Fibroblast of skin of abdomen (primary cell): Measurements from ENCODE around the gene TPPP.

ENCODE experiments used
- DNase-seq: peaks from one replicate; pipeline ENCODE4 v3.0.0-alpha.2; 2013

The TPPP gene

DNA sequence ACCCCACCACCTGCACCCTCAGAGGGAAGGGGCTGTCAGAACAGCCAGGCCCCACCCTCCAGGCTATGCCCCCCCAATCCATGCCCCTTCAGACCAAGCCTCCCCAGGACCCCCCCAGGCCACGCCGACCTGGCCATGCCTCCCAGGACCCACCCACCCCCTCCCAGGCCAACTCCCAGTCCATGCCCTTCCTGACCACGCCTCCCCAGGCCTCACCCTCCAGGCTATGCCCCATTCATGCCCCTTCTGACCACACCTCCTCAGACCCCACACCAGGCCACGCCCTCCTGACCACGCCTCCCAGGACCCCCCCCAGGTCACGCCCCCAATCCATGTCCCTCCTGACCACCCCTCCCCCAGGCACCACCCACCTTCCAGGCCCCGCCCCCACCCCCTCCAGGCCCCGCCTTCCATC, 27.6 kb downstream of the TPPP start:
- DNase-seq, result no peak

DNA sequence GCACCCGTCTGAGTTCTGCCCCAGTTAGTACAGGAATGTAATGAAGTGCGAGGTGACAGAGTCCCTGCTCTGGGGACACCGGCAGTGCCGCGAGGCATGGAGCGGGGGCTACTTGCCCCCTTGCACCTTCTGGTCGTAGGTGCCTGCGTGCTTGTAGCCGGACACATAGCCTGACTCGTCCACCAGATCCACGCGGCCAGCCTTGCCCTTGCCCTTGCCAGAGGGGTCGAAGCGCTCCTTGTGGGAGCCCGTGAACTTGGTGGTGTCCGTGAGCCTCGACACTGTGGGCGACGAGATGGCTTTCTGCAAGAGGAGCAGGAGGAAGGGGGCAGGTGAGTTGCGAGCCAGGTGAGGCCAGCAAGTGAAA, 28.2 kb downstream of the TPPP start:
- no peak for DNase-seq

- no peak for DNase-seq
These were observed 28.7 kb downstream of the TPPP start for GRCh38 chr5:664343-664993.

DNA sequence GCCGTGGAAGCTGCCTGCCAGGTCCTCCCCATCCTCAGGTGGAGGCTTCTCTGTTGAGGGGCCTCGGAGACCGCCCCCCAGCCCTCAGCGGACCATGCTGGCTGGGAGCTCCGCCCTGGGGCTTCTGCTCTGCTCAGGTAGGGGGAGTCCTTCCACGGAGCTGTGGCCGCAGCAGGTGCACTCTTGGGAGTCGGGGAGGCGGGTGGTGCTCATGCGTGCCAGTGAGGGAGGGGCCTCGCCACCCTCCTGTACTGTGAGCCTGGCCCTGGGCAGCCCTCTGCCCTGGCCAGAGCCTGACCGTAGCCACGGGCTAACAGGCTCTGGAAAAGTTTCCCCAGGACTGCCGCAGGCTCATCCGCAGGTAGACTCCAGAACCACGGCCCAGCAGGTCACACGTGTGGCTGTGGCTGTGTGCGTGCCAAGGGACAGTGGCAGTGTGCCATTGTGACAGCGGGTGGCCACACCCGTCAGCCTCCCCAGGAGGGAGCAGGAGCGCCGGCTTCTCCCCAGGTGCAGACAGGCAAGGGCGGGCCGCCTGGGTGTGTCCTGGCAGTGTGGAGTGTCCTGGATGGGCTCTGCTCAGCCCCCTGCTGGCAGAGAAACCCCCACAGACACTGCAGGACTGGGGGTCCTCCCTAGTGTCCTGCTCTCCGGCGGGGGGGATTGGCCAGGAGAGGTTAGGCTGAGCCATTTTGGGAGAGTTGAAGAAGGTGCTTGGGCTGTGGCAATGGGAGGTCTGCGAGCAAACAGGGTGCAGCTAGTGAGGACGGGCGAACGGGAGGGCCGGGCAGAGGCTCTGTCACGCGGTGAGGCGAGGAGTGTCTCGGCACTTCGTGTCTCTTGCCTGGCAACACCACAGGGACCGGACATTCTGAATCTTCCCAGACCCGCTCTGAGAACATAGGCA, 29.5 kb downstream of the TPPP start:
- no peak for DNase-seq

- no peak for DNase-seq
These were observed 30.3 kb downstream of the TPPP start for GRCh38 chr5:662751-663435.

DNA sequence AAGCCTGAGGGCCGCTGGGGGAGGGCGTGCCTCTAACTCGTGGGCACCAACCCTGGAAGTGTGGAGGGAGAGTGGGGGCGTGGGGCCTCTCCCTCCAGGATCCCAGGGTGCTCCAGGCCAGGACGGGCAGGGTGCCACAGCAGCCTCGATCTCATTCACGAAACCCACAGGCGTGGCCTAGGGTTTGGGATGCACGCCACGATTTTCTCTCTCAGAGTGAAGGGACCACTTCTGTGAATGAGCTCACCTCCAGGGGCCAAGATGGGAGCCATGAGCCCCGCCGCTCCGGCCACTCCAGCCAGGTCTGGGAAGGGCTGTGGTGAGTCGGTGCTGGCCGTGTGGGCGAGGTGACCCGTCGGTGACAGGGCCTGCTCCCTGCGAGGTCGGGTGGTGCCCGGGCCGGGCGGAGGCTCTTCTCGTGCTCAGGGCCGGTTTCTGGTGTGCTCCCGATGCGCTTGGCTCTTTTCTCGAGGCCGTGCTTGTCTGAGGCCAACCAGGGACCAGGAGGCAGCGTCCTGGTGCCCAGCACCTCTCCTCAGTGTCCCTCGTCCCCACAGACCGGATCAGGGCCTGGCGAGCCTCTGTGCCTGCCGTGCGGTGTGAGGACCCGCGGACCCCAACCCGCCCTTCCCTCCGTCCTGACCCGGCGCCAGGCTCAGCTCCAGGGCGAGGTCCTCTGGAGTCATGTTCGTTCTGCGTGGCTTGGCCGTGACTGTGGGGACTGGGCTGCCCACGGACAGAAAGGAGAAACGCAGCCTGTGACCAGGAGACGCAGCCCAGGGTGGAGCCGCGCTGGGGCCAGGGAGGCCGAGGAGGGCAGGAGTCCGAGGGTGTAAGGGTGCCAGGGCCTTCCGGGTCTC, 31.0 kb downstream of the TPPP start:
- DNase-seq, result no peak

GRCh38 chr5:660491-661030, 32.6 kb downstream of the TPPP start:
- no peak for DNase-seq

DNA sequence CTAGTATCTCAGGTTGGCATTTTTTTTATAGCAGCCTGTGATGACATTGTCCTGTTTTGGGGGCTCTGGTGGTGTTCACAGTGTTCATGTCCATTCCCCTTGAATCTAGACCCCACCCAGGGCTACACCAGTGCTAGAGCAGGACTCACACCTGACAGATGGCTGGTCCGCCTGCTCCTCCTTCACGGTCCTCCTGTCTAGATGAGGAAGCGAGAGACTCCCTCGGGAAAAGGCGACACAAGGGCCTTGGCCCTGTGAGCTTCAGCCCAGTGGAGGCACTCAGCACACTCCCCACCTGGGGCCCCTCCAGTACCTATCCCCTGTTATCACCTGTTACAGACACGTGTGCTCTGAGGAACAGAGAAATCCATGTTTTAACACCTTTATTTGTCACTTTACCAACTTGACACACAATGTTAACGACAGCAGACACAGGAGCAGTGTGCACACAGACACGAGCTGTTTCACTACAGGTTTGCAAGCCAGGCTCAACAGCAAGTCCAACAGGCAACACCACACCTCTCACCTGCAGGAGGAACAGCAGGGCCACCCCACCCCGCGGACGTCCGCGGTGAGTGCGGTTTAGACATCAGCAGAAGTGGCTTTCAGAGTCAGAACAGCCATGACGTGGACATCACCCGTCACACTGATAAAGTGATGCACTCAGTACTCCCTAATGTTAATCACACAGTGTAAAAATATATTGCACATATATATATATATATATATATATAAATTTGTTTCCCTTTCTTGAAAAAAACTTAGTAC, 33.5 kb downstream of the TPPP start:
- no peak for DNase-seq

GRCh38 chr5:658103-658502, 35.0 kb downstream of the TPPP start:
- DNase-seq, result no peak

DNA sequence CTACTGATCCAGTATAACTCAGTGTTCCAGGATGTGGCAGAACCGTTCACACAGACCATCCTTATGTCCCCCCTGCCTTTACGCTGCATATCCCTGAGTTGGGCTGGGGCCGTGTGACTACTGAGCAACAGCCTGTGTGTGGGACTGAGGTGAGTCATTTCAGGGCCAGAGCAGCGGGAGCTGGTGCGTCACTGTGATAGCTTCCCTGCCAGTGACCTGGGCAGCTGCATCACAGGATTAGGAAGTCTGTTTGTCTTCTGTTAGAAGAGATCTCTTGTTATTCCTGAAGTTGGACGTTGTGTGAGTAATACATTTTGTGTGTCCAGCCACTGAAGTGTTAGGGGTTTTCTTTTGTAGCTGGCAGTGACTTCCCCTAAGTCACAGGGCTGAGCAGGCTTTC, 35.6 kb downstream of the TPPP start:
- peak; percentile 16 for DNase-seq

GRCh38 chr5:655406-655805, 37.7 kb downstream of the TPPP start:
- no peak for DNase-seq

- DNase-seq, result no peak
These were observed 38.9 kb downstream of the TPPP start for GRCh38 chr5:654071-654778.

GRCh38 chr5:652773-653350, 40.3 kb downstream of the TPPP start:
- DNase-seq, result no peak

GRCh38 chr5:652023-652515, 41.1 kb downstream of the TPPP start:
- DNase-seq, result no peak

DNA sequence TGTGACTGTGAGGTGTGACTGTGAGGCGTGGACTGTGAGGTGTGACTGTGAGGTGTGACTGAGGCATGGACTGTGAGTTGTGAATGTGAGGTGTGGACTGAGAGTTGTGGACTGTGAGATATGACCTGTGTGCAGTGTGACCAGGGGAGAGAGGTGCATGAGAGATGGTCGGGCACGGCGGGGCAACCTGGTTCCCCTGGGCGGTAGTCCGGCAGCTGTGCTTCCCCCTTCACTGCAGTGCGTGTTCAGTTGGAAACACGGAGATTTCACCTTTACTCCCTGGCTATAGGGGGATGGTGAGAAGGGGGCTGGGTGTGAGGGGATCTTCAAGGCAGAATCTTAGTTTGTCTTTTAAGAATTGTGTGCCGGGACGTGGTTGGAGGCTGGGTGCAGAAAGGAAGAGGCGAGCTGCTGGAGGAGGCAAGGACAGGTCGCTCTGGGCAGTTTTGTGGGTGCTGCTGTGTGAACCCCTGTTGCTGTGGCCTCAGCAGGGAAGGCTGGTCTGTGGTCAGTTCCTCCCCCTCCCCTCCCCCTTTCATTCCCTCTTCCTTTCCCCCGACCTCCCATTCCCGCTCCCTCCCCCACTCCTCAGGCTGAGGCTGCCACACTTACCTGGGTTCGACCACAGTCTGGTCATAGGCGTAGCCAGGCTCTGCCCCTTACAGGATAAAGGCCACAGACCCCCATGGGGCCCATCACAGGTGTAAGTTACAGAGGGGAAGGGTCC, 41.7 kb downstream of the TPPP start:
- no peak for DNase-seq

GRCh38 chr5:647727-648126, 45.4 kb downstream of the TPPP start:
- no peak for DNase-seq

- no peak for DNase-seq
These were observed 45.8 kb downstream of the TPPP start for GRCh38 chr5:647311-647710.

DNA sequence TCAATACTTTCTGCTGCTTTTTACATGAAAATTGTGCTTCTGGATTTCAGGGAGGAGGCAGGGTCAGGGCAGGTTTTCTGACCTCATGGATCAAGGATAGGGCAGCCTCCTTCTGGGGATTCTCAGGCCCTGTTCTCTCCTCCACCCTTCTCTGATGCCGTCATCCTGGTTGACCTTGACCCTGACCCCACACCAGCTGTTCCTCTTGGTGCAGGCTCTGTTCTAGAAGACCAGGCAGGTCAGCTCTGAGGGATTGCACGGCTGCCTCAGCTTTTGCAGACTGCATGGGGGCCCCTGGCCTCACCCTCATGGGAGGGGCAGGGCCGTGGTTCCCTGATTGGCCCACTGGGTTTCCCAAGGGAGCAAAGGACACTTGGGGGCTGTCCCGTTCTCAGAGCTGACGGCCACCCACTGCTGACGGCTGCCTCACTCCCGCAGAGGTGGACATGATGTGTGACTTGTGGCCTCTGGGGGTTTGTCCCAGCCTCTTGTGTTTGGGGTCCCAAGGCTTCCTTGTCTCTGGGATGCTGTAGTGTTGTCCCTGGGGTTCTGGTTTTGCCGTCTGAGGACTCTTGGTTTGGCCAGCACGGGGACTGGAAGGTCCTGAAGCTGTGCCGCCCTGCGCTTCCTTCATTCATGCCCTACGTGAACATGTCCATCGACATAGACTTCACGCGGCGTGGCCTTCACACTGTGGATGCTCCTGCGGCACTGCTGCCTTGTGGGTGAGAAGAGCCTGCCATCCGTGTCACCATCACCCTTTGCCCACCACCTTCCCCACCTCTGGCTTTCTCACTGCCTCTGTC, 46.6 kb downstream of the TPPP start:
- DNase-seq, result no peak

DNA sequence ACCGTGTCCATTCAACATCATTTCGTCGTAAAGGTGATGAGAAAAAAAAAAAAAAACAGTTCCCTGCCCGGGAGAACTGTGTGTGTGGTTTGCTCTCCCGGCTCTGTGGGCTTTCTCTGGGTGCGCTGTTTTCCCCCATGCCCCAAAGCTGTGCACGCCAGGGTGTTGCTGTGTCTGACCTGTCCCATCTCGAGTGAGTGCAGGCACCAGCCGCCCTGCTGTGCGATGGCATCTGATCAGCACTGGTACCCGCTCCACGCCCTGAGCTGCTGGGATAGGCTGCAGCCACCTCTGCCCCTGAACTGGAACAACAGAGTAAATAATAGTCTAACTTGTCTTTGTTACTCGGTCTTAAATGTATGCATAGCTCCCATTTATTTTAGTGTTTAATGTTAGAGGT, 47.7 kb downstream of the TPPP start:
- no peak for DNase-seq
